Activated gamma-delta T cell treated with Interleukin-2 at 50 U/mL for 16 hours (primary cell): ENCODE results near the gene GDAP1L1.
"Not testable (repeated sequence)": the region's sequence is repeated elsewhere in the genome, so short reads cannot be mapped to it uniquely, and the experiment has no call there.

Experiments used
- DNase-seq: peaks from one replicate; pipeline ENCODE4 v3.0.0-alpha.2; 2020

Gene GDAP1L1

GRCh38 chr20:44306927-44307326 is 59.8 kb downstream of the GDAP1L1 start:
- DNase-seq, result no peak

- DNase-seq, result no peak
Measured at GRCh38 chr20:44309763-44310663, 62.9 kb downstream of the GDAP1L1 start.

- DNase-seq, result peak; percentile 98
Measured at GRCh38 chr20:44310664-44311639, 63.8 kb downstream of the GDAP1L1 start, which contains the start of gene FITM2. TSS of gene FITM2 (minus strand) at chr20:44311202. CDS start at chr20:44311148, 54 bp downstream.

- DNase-seq, result no peak
Measured at GRCh38 chr20:44314870-44315269, 67.8 kb downstream of the GDAP1L1 start.

DNA sequence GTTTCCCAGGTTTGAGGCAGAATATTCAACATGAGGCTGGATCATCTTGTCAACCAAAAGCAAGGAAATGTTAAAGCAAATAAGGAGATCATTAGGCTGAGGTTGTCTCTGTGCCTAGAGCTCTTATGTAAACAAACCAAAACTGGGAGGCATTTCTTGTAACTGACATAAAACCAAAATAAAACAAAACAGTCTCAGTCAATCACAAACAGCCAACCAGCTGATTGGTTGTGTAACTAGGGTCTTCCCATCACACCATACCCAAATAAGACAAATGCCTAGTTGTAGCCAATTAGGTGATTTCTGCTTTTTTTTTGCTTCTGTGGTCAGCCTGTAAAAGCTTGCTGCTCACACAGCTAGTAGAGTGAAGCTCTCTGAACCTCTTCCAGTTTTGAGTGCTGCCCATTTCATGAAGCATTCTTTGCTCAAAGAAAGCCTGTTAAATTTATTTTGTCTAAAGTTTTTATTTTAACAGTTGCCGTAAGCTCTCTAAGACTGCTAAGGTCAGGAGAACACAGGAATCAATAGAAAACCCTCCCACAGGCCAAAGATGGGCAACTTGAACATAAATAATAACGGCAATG is 72.8 kb downstream of the GDAP1L1 start:
- DNase-seq, result no peak

DNA sequence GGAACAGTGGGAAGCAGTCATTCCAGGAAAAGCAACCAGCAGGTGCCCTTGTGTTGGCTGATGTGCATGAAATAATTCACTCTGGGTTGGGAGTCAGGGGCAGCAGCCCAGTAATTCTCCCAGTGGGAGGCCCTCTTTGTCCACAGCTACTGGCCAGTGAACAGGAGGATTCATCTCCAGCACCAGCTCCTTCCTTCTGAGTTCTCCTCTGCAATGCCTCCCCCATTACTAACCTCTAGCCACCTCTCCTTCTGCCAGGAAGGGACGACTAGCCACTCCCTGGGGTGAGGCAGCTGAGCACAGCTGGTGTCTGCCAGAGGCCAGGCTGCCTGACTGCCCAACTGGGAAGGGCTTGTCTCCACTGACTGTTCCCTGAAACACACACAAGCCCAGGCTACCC is 77.2 kb downstream of the GDAP1L1 start:
- no peak for DNase-seq

DNA sequence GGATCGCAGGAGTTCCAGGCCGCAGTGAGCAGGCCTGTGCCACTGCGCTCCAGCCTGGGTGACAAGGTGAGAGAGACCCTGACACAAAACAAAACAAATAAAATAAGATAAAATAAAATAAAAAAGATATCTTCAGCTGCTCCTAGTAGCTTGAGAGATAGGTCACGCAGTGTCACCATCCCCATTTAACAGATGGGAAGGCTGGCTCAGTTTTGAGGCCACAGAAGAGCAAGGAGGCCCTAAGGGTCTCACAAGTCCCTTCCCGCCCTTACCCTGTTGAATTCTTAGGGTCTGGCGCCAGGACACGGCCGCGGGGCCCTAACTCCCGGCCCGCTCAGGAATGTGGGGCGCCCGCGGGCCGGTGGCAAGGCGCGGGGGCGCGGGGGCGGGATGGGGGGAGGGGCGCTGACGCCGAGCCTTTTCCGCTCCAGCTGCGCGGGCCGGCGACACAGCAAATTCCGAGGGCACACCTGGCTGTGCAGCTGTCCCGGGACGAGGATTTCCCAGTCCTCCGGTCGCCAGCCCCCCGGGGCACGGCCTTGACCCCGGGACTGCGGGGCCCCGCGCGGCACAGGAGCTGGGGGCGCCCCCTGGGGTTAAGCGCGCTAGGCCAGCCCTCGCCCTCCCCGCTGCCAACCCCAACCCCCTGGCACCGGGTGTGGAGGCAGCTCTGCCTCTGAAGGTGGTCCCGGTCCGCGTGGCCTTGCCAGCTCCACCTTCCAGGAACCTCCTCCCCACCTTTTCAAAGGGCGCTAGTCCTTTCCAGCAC is 79.5 kb downstream of the GDAP1L1 start:
- DNase-seq, result peak; percentile 9

DNA sequence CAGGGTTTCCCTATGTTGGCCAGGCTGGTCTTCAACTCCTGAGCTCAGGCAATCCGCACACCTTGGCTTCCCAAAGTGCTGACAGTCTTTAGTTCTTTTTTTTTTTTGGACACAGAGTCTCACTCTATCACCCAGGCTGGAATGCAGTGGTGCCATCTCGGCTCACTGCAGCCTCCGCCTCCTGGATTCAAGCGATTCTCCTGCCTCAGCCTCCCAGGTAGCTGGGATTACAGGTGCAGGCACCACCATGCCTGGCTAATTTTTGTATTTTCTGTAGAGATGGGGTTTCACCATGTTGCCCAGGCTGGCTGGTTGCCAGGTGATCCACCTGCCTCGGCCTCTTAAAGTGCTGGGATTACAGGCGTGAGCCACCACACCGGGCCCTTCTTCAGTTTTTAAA is 80.6 kb downstream of the GDAP1L1 start:
- DNase-seq, result not testable (repeated sequence)

DNA sequence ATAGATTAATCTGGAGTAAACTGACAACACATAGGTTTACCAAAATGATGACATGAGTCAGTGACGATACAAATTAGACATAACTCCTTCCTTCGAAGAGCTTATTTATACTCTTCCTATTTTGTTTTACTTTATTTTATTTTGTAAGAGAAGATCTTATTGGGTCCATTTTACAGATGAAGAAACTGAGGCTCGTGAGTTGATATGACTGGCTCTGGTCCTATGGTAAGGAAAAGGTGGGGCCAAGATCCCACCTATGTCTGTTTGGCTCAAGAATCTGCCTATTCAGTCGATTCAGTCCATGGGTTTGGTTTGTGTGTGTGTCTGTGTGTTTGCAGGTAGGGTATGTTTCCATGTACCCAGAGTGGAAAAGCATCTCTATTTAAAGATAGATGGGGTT is 81.3 kb downstream of the GDAP1L1 start:
- no peak for DNase-seq
